Heart right ventricle (tissue), 16 donors: ENCODE results near the gene KLK14. TPM values are rescaled to one million over a fixed set of nuclear protein-coding genes. Genes with fewer than 3 reads are reported as not detected.

Experiments used
- ATAC-seq, 8 donors: fragments of 200-7000 bp; cut with Tn5 transposase; one replicate each; pipeline ENCODE4 v1.9.1; 2020; ENCODE audit warnings: mild to moderate bottlenecking in 8 of 8, moderate library complexity in 8 of 8, moderate number of reproducible peaks in 1 of 8
- DNase-seq, 2 donors: peaks; one replicate each; pipeline ENCODE4 v3.0.0-alpha.2; 2020
- H3K27ac ChIP-seq, 10 donors: fragments of 200-600 bp; sonication (generic) in 2 of 10; one replicate each; pipeline versions ENCODE4 v1.5.0 to v1.8.0; 2020 to 2022; ENCODE audit warnings: mild to moderate bottlenecking in 3 of 10
- H3K27me3 ChIP-seq, 7 donors: fragments of 200-600 bp; one replicate each; pipeline ENCODE4 v1.8.0; 2021 to 2022; ENCODE audit warnings: mild to moderate bottlenecking in 2 of 7
- H3K36me3 ChIP-seq, 9 donors: fragments of 200-600 bp; sonication (generic) in 1 of 9; one replicate each; pipeline versions ENCODE4 v1.5.0 to v1.8.0; 2020 to 2022; ENCODE audit warnings: mild to moderate bottlenecking in 2 of 9
- H3K4me1 ChIP-seq, 9 donors: fragments of 200-600 bp; sonication (generic) in 1 of 9; one replicate each; pipeline versions ENCODE4 v1.5.0 to v1.8.0; 2020 to 2022; ENCODE audit warnings: mild to moderate bottlenecking in 4 of 9
- H3K4me3 ChIP-seq, 10 donors: fragments of 200-600 bp; sonication (generic) in 2 of 10; one replicate each; pipeline versions ENCODE4 v1.5.0 to v1.8.0; 2020 to 2022; ENCODE audit warnings: mild to moderate bottlenecking in 7 of 10, moderate library complexity in 2 of 10
- H3K9me3 ChIP-seq, 11 donors: fragments of 200-600 bp in 10 of 11; sonication (generic) in 2 of 11; one replicate each; pipeline versions ENCODE4 v1.5.0 to v1.8.0; 2013 to 2022; ENCODE audit warnings: mild to moderate bottlenecking in 2 of 11, control low read depth in 1 of 11, moderate library complexity in 1 of 11
- CTCF ChIP-seq, 9 donors: fragments of 200-600 bp; sonication (generic) in 2 of 9; IDR thresholded peaks; one replicate each; pipeline versions ENCODE4 v1.5.0 to v1.8.0; 2021 to 2022; ENCODE audit warnings: antibody characterized with exemption in 9 of 9, mild to moderate bottlenecking in 5 of 9, moderate library complexity in 1 of 9
- WGBS, 2 donors: extraction: QIAGEN DNeasy Blood & Tissue Kit; methylation state at CpG; one replicate each; pipeline ENCODE4 v1.1.7; 2013; ENCODE audit warnings: inconsistent platforms in 1 of 2; 5-methylcytosine and 5-hydroxymethylcytosine counted together
- intact Hi-C, 10 donors: fragments of 100-400 bp; cut with DNase I; formaldehyde crosslinking; loops; one replicate each; pipeline versions ENCODE4 v1.11.1 to v1.14.2; 2022
- polyA plus RNA-seq, 2 donors: library from polyadenylated mRNA; stranded (reverse); fragments of 200-250 nt; gene quantifications; one replicate each; pipeline ENCODE4 v1.2.3, GENCODE V29; 2013
- total RNA-seq, 10 donors: library from RNA; stranded (reverse); fragmentation: NEBNext Ultra II Directional in 3 of 10; extraction: Animal tissue kit (Norgen Biotek cat#: 25700) in 3 of 10; gene quantifications; one replicate each; pipeline versions ENCODE4 v1.2.1 to v1.2.4, GENCODE V29; 2021 to 2023
- donor health status: Arrhythmogenic right ventricular cardiomyopathy.
- donor health status: ischemic (EF 13 %, LVEDD 7.1; RV severe dilation, severe dysfunction).
- donor health status: healthy with polysubstance abuse.
- donor health status: DM: no; HTN: yes; CAD: no.
- donor health status: DM: no; HTN: no; CAD: no.
- donor health status: ischemic (EF 25% LVEDD 6.9; RV normal size, moderate dysfunction).
- donor health status: ischemic (EF 25% LVEDD 5.7; RV mildly dilated, moderate dysfunction).
- donor health status: healthy.
- donor health status: DM: yes; HTN: yes; CAD: no.
- donor health status: Ischemic cardiomyopathy.
- donor health status: ischemic (EF 35%, LVEDD 5.7; RV mildly dilated, moderate dysfunction).
- donor health status: nonischemic (EF 11% LVEDD 7.7; RV severe dilation, severe dysfunction).
- donor health status: DM: yes; HTN: yes; CAD: no.
- donor health status: PGD.
- donor health status: ischemic (EF 29% LVEDD 5.4; RV normal size, mild dysfunction).
- donor health status: nonischemic (EF 23%, LVEDD 6.1; RV moderate dilation, normal function).

KLK14 gene
- total and polyA plus RNA-seq, 12 donors, result 0.20 to 1.2 (median 0.48) TPM; not detected in 4

GRCh38 chr19:51093101-51093500 is 10.4 kb upstream of the KLK14 start:
- WGBS, 2 donors, result 81 to 85% methylated on average over 8 of the region's 8 CpGs
- H3K4me3 ChIP-seq, result no peak overlapping the region
- H3K4me1 ChIP-seq, result peaks cover 0 to 12% (median 3%) of the 10 kb centered on the region in 9 donors
- no peaks in the 10 kb centered on the region for H3K27me3 ChIP-seq
- TF ChIP-seq CTCF (IDR thresholded peaks at IDR 0.05), result no peak
- peaks cover 0 to 5% (median 0%) of the 10 kb centered on the region in 9 donors for H3K36me3 ChIP-seq
- DNase-seq (no peak), ATAC-seq (no peak)
- no peak overlapping the region for H3K27ac ChIP-seq
- no peaks in the 10 kb centered on the region for H3K9me3 ChIP-seq
- intact Hi-C loops, result loop anchor here in 7 of 10 donors (5.0 to 10.0 kb wide), 4 partner anchors 158 to 168 kb away; no protein-coding TSS in a partner anchor

- Histone ChIP-seq H3K27me3 (no peaks in the 10 kb centered on the region), H3K4me1 (peaks cover 0 to 10% (median 3%) of the 10 kb centered on the region in 9 donors), H3K9me3 (no peaks in the 10 kb centered on the region), H3K4me3 (no peak overlapping the region), H3K36me3 (no peaks in the 10 kb centered on the region), H3K27ac (no peak overlapping the region)
- no peak for ATAC-seq
- WGBS, 2 donors, result 67 to 68% methylated on average over 16 of the region's 16 CpGs
- no peak for DNase-seq
- intact Hi-C loops, result loop anchor here in 7 of 10 donors (5.0 to 10.0 kb wide), 4 partner anchors 157 to 167 kb away; no protein-coding TSS in a partner anchor
- no peak for TF ChIP-seq CTCF (IDR thresholded peaks at IDR 0.05)
Observed at GRCh38 chr19:51091895-51092873, 9.5 kb upstream of the KLK14 start.

- WGBS, 2 donors, result 75 to 84% methylated on average over 10 of the region's 10 CpGs
- H3K36me3 ChIP-seq, result no peaks in the 10 kb centered on the region
- H3K4me1 ChIP-seq, result peaks cover 0 to 5% (median 0%) of the 10 kb centered on the region in 9 donors
- no peaks in the 10 kb centered on the region for H3K27me3 ChIP-seq
- intact Hi-C loops, result loop anchor here in 7 of 10 donors (5.0 to 10.0 kb wide), 4 partner anchors 156 to 166 kb away; no protein-coding TSS in a partner anchor
- no peak for DNase-seq
- no peak for ATAC-seq
- TF ChIP-seq CTCF (IDR thresholded peaks at IDR 0.05), result no peak
- H3K4me3 ChIP-seq, result no peak overlapping the region
- H3K27ac ChIP-seq, result no peak overlapping the region
- no peaks in the 10 kb centered on the region for H3K9me3 ChIP-seq
Observed at GRCh38 chr19:51091126-51091525, 8.4 kb upstream of the KLK14 start.

GRCh38 chr19:51090471-51090870 is 7.8 kb upstream of the KLK14 start:
- intact Hi-C loops, result loop anchor here in 7 of 10 donors (5.0 to 10.0 kb wide), 4 partner anchors 156 to 166 kb away; no protein-coding TSS in a partner anchor
- no peak for TF ChIP-seq CTCF (IDR thresholded peaks at IDR 0.05)
- Histone ChIP-seq H3K36me3 (no peaks in the 10 kb centered on the region), H3K4me1 (peaks cover 0 to 5% (median 0%) of the 10 kb centered on the region in 9 donors), H3K27me3 (no peaks in the 10 kb centered on the region), H3K27ac (no peak overlapping the region), H3K4me3 (no peak overlapping the region), H3K9me3 (no peaks in the 10 kb centered on the region)
- ATAC-seq (no peak), DNase-seq (no peak)
- WGBS, 2 donors, result 67 to 69% methylated on average over 8 of the region's 8 CpGs
